MM.1S (cell line): ENCODE results near the gene DCPS.

Source experiments
- DNase-seq: peaks from one replicate; pipeline ENCODE4 v3.0.0-alpha.2; 2015
- H2AFZ ChIP-seq: fragments of 300-600 bp; sonication (generic); 2 replicates; pipeline ENCODE4 v1.6.0; 2016; ENCODE audit warnings: antibody characterized with exemption, low read length
- H3F3A ChIP-seq: fragments of 300-600 bp; sonication (generic); 2 replicates; pipeline ENCODE4 v1.6.1; 2016; ENCODE audit warnings: mild to moderate bottlenecking, antibody characterized with exemption, low read length, moderate library complexity, mixed read lengths; ENCODE audit not compliant: insufficient read depth
- H3K27ac ChIP-seq: fragments of 300-600 bp; sonication (generic); 2 replicates; pipeline ENCODE4 v1.5.1; 2016; ENCODE audit warnings: mild to moderate bottlenecking, low read length
- H3K27me3 ChIP-seq: fragments of 300-600 bp; sonication (generic); replicated peaks from 2 replicates; pipeline ENCODE4 v1.6.0; 2016; ENCODE audit warnings: low read length; ENCODE audit not compliant: insufficient read depth
- H3K36me3 ChIP-seq: fragments of 300-600 bp; sonication (generic); replicated peaks from 2 replicates; pipeline ENCODE4 v1.6.1; 2016; ENCODE audit warnings: mild to moderate bottlenecking, low read length, mixed read lengths; ENCODE audit not compliant: insufficient read depth
- H3K4me1 ChIP-seq: fragments of 300-600 bp; sonication (generic); 2 replicates; pipeline ENCODE4 v1.6.1; 2016; ENCODE audit warnings: low read length, mixed read lengths
- H3K4me2 ChIP-seq: fragments of 300-600 bp; sonication (generic); 2 replicates; pipeline ENCODE4 v1.6.0; 2016; ENCODE audit warnings: low read depth, low read length
- H3K4me3 ChIP-seq: fragments of 300-600 bp; sonication (generic); 2 replicates; pipeline ENCODE4 v1.5.1; 2016; ENCODE audit warnings: low read length, mixed read lengths
- H3K79me2 ChIP-seq: fragments of 300-600 bp; sonication (generic); 2 replicates; pipeline ENCODE4 v1.6.1; 2016; ENCODE audit warnings: mixed run types, low read length, mixed read lengths
- H3K9ac ChIP-seq: fragments of 300-600 bp; sonication (generic); 2 replicates; pipeline ENCODE4 v1.6.1; 2016; ENCODE audit warnings: low read length, mixed read lengths
- H3K9me2 ChIP-seq: fragments of 300-600 bp; sonication (generic); replicated peaks from 2 replicates; pipeline ENCODE4 v1.6.1; 2016; ENCODE audit warnings: mild to moderate bottlenecking, low read length, mixed read lengths; ENCODE audit not compliant: insufficient read depth
- H3K9me3 ChIP-seq: fragments of 300-600 bp; sonication (generic); replicated peaks from 2 replicates; pipeline ENCODE4 v1.6.1; 2016; ENCODE audit warnings: mild to moderate bottlenecking, low read length, mixed read lengths; ENCODE audit not compliant: insufficient read depth
- H4K20me1 ChIP-seq: fragments of 300-600 bp; sonication (generic); 2 replicates; pipeline ENCODE4 v1.6.1; 2016; ENCODE audit warnings: mild to moderate bottlenecking, low read length, moderate library complexity, mixed read lengths; ENCODE audit not compliant: insufficient read depth
- CTCF ChIP-seq: fragments of 300-600 bp; sonication (generic); IDR thresholded peaks from 2 replicates; pipeline ENCODE4 v1.5.1; 2016; ENCODE audit warnings: antibody characterized with exemption, low read length, mixed read lengths
- EZH2 ChIP-seq: fragments of 300-600 bp; sonication (generic); optimal IDR thresholded peaks from 2 replicates; pipeline ENCODE3; 2017; ENCODE audit warnings: low read depth, mild to moderate bottlenecking, antibody characterized with exemption, low read length, mixed read lengths
- EZH2phosphoT487 ChIP-seq: fragments of 300-600 bp; sonication (generic); IDR thresholded peaks from 2 replicates; pipeline ENCODE4 v1.6.1; 2018; ENCODE audit warnings: antibody characterized with exemption, low read length

Gene DCPS

GRCh38 chr11:126338346-126339055, 34.6 kb downstream of the DCPS start:
- TF ChIP-seq EZH2: no peak
- no peak for TF ChIP-seq EZH2phosphoT487
- TF ChIP-seq CTCF: no peak
- Histone ChIP-seq H3K79me2 (peaks cover 19% of the 10 kb centered on the region; the same call in 1 of the 2 replicates), H3K9me3 (no peaks in the 10 kb centered on the region), H3K27me3 (no peaks in the 10 kb centered on the region), H4K20me1 (no peaks in the 10 kb centered on the region), H3K9ac (no peak overlapping the region), H2AFZ (no peak overlapping the region), H3K4me2 (no peak overlapping the region), H3K4me1 (no peaks in the 10 kb centered on the region), H3K4me3 (no peak overlapping the region), H3K27ac (no peak overlapping the region), H3K9me2 (no peaks in the 10 kb centered on the region), H3F3A (no peaks in the 10 kb centered on the region), H3K36me3 (peaks cover 3% of the 10 kb centered on the region; the same call in 1 of the 2 replicates)
- DNase-seq: no peak

- H3K9me2 ChIP-seq: no peaks in the 10 kb centered on the region
- no peak overlapping the region for H3K9ac ChIP-seq
- no peaks in the 10 kb centered on the region for H3K27me3 ChIP-seq
- H3K9me3 ChIP-seq: no peaks in the 10 kb centered on the region
- no peak overlapping the region for H3K4me2 ChIP-seq
- H3K36me3 ChIP-seq: peaks cover 4% of the 10 kb centered on the region; the same call in 1 of the 2 replicates
- H3F3A ChIP-seq: no peaks in the 10 kb centered on the region
- TF ChIP-seq EZH2 (no peak), CTCF (no peak), EZH2phosphoT487 (no peak)
- no peak for DNase-seq
- H3K27ac ChIP-seq: no peak overlapping the region
- no peak overlapping the region for H3K4me3 ChIP-seq
- H3K79me2 ChIP-seq: peaks cover 19% of the 10 kb centered on the region; the same call in 1 of the 2 replicates
- no peaks in the 10 kb centered on the region for H3K4me1 ChIP-seq
- H4K20me1 ChIP-seq: no peaks in the 10 kb centered on the region
- H2AFZ ChIP-seq: no peak overlapping the region
Observed at GRCh38 chr11:126339073-126339862, 35.4 kb downstream of the DCPS start.

GRCh38 chr11:126339863-126340434, 36.1 kb downstream of the DCPS start:
- Histone ChIP-seq H3K4me2 (no peak overlapping the region), H3K27ac (no peak overlapping the region), H3K9ac (no peak overlapping the region), H3K27me3 (no peaks in the 10 kb centered on the region), H3F3A (no peaks in the 10 kb centered on the region), H3K4me1 (no peaks in the 10 kb centered on the region), H3K9me3 (no peaks in the 10 kb centered on the region), H3K9me2 (no peaks in the 10 kb centered on the region), H3K4me3 (no peak overlapping the region), H3K36me3 (peaks cover 5% of the 10 kb centered on the region; the same call in 1 of the 2 replicates), H4K20me1 (no peaks in the 10 kb centered on the region), H2AFZ (no peak overlapping the region), H3K79me2 (peaks cover 17% of the 10 kb centered on the region; the same call in 1 of the 2 replicates)
- TF ChIP-seq EZH2phosphoT487 (no peak), EZH2 (no peak), CTCF (no peak)
- no peak for DNase-seq
